Hematopoietic multipotent progenitor cell treated with erythropoietin and hydrocortisone succinate and interleukin-3 and kit ligand, for 15 days (in vitro differentiated cells): ENCODE results near the gene PRADC1.

Experiments used
- DNase-seq: peaks from one replicate; pipeline ENCODE4 v3.0.0-alpha.2; 2015; ENCODE audit warnings: low spot score

Gene PRADC1

DNA sequence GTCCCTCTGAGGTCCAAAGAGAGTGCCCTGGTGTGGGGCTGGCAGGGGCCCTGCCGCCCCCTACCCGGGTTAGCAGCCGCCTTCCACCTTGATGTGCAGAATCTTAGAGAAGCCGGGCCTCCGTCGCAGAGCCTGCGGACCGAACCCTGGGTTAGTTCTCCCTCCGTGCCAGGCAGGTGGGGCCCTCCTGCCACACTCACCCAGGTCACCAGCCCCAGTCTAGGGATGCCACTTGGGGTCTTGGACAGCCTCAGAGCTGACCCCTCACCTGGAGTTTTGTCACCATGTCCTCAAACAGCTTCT, 25.8 kb upstream of the PRADC1 start:
- no peak for DNase-seq

DNA sequence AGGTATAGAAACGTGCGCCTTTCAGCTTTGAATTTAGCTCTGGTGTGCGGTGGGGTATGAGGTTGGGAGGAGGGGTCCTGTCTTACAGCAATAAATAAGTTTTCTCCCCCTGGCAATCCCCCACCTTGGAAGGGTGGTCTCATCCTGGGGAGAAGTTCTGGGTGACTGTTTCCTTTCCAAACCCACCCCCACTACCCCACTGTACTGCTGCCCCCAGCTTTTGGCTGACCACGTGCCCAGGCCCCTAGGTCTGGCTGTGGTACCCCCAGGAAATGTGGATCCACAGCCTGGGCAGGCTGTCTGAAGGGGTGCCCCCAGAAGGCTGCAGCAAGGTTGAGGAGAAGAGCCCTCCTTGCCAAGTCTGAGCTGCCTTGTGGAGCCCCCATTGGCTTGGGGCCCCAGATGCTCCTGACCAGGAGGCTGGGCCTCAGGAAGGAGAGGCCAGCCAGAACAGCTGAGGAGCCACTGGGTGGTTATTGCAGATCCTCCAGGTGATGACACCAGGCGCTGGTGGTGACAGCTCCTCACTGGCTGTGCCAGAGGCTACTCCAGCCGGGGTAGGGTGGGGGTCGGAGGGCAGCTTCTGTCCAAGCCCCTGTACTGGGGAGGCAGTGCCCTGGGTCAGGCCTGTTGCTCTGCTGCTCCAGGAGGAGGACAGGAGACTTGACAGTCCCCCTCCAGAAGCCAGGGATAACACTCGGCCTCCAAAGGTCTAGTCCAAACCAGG, 25.3 kb upstream of the PRADC1 start:
- no peak for DNase-seq

DNA sequence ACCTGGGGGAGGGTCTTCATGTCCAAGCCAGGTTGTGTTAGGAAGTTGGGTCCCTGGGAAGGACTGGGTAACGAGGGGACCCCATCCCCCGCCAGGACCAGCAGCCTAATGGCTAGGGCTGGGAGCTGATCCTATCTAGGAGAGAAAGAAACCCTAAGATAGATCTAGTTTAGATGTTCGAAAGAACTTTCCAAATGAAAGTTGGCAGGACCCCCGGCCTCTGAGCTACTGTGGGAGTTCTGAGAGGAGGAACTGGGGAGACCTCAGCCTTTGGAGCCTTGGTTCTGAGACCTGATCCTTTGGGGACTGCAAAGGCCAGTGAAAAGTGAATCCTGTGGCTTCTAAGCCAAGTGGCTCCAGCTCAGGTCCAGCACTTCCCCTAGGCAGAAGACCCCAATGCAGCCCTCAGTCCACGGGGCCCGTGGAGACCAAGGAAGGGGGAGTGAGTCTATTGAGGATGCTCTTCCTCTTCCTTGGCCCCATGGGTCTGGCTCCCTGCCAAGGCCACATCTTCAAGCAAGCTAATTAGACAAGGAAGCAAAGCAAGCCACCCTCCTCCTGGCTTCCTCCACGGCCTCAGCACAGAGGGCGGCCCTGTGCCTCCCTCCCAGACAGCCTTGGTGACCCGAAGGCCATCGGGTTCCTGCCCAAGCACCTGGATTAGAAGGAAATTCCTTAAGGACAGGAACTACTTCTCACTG, 24.5 kb upstream of the PRADC1 start:
- DNase-seq = no peak

DNA sequence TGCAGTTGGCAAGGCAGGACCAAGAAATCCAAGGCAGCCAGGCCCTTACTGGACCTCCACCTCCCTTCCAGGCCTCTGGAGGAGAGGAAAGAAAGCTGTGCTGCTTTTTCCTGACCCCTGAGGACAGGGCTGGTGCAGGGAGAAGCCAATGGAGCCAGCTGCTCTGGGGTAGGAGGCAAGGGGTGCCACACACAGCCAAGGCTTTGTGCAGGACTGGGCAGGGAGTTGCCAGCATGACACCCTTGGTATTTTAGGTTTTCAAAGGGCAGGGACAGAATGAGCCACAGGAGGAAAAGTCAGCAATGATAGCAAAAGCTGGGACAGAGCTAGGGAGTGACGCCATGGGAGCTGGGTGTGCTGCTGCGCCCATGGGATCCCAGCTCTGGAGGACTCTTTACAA, 24.0 kb upstream of the PRADC1 start:
- DNase-seq = no peak

DNA sequence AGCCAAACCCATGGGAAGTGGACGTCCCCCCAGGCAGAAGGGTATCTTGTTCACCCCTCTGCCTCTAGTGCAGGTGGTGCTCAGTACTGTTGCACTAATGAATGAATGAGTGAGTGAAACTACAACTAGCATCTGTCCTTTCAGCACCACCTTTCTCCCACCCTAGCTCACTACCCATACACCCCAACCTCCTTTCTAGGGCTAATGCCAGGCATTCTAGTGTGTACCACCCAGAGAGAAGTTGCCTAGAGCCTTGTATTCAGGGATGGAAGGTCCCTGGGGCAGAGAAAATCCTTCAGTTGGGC, 23.5 kb upstream of the PRADC1 start:
- DNase-seq = no peak

DNA sequence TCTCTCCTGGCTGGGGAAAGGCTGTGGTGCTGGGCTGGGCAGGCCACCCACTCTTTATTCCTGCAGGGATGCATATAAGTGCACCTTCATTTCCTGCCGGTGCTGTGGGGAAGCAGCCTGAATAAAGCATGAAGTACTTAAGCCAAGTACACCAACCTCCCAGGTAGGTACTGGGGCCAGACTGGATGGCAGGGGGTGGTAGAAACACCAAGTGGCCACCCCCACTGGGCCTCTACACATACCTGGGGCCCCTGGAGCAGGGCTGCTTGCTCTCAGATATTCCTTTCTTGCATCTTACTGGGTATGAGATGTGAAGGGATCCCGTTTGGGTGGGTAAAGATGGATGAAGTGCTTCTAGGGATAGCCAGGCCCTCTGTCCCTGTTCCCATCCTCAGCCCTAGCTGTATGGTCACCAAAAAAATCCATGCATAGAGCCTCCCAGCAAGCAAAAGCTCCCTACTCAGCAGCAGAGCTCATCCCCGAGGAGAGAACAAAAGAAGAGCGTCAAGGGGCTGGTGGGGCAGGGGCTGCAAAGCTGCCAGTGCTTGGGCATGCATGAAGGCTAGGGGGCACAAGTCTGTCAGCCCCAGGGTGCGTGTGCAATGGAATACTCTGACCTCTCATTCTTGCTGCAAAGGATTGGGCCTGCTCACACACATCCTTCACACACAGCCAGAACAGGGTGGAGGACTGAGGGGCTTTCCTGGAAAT, 23.0 kb upstream of the PRADC1 start:
- no peak for DNase-seq

DNA sequence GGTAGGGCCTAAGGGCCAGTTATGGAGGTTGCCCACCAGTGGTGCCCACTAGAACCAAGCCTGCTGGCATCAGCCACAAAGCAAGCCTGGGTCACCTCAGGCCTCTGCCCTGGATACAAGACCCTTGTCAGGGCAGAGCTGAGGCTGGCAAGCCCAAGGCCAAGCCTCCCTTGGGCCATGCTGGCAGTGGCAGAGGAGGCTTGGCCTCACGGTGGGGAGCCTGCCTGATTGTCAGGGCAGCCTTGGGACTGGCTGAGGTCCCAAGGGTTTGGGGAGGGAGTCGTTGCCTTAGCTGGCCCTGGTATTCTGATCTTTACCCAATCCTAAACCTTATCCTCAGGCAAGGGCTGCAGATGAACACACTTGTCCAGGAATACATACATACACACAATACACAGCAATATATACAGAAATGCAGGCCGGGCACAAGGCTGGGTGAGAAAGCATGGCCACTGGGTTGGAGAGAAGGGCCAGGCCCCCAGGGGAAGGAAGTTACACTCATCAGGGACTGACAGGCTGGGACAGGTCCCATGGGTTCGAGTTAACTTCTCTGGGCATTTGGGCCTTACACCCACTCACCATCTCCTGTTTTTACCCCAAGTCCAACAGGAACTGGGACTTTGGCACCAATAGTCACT, 22.1 kb upstream of the PRADC1 start:
- no peak for DNase-seq

DNA sequence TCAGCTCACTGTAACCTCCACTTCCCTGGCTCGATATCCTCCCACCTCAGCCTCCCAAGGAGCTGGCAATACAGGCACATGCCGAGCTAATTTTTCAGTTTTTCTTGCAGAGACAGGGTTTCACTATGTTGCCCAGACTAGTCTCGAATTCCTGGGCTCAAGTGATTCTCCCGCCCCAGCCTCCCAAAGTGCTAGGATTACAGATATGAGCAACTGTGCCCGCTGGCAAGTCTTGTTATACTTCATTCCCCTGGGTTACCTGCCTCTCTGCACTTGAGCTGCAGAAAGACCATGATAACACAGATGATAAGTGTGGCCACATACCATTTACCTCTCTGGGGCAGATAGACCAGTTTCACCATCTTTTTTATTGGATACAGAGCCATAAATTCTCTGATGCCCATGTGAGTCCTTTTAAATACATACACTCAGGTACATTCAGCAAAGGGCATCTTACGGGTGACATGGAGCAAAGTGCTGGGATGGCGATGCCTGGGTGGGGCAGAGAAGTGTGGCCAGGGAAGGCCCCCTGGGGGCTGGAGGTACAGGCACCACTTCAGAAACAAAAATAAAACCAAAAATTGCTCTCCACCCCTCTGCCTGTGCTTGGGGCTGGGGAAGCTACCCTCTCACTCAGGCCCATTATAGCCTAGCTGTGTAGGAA, 21.4 kb upstream of the PRADC1 start:
- no peak for DNase-seq

DNA sequence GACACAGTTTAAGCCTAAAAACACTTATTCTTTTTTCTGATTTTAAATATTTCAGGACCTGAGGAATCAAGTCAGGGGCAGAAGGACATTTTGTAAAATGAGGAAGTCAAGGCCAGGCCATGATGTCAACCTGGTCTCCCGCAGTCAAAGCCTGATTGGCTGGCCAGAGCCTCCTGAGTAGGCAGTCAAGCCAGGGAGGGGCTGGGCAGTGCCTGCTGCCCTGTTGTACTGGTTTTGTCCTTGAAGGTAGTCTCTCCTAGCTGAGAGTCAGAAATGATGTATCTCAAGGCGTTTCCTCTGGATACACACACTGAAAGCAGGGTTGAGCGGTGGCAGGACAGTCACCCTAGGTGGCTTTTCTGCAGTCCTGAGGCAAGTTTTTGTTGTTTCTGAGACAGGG, 20.9 kb upstream of the PRADC1 start:
- DNase-seq = no peak

DNA sequence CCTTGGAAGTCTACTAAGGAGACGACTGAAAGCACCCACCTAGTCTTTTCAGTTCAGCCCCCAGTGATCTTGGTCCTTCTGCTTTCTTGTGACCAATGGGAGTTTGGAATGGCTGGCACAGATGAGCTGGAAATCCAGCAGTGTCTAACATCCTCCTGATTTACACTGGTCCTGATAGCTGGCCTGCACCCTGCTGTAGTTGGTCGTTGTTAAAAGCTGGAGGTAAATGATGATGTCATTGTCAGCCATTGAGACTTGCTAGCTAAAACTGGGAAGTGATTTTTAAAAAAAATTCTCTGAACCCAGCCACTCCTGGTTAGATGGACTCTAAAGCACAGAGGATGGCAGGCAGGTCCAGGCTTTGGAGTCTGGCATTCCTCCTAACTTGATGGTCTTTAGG, 20.4 kb upstream of the PRADC1 start:
- DNase-seq = no peak

DNA sequence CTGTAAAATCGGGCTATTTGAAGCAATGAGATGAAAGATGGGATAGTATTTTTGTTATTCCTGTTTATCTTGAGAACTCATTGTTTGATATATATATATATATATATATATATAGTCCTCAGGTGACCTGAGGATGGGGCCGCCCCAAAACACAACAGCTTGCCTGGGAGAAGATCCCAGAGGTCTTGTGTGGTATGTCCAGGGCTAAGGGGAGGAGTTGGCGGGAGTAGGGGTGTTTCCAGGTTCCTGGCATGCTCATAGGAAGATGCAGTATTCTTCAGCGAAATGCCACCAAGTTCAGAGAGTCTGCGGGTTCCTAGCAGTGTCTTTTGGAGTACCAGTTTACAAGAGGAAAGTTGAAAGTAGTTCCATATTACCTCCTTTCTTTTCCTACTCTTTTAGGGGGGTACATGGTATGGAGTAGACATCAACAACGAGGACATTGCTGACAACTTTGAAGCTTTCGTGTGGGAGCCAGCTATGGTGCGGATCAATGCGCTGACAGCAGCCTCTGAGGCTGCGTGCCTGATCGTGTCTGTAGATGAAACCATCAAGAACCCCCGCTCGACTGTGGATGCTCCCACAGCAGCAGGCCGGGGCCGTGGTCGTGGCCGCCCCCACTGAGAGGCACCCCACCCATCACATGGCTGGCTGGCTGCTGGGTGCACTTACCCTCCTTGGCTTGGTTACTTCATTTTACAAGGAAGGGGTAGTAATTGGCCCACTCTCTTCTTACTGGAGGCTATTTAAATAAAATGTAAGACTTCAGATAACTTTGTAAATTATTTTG, 19.4 kb upstream of the PRADC1 start:
- no peak for DNase-seq

DNA sequence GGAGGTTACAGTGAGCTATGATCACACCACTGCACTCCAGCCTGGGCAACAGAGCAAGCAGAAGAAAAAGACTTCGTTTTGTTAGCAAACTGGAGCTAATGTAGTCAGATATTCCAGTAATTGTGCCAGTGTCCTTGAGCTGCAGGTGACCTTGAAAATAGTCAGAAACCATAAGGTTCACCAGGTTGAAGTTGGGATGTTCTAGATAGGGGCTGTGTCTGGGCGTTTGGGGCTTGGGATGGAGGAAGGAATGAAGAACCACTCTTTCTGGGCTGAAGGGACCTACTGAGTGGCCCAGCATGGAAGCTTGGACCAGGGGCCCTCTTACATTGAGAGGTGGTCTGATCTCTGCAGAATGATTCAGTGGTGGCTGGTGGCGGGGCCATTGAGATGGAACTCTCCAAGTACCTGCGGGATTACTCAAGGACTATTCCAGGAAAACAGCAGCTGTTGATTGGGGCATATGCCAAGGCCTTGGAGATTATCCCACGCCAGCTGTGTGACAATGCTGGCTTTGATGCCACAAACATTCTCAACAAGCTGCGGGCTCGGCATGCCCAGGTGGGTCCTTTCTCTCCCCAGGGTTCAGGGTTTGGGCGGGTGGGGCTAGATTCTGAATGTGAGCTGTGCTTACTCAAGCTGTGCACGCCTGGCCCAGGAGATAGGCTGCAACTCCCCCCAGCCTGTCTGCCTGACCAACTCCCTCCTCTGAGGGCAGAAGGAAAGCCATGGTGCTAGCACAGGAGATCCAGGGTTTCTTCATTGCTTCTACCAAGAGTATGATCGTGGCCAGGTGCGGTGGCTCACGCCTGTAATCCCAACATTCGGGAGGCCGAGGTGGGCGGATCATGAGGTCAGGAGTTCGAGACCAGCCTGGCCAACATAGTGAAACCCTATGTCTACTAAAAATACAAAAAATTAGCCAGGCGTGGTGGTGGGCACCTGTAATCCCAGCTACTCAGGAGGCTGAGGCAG, 18.1 kb upstream of the PRADC1 start:
- DNase-seq = no peak

DNA sequence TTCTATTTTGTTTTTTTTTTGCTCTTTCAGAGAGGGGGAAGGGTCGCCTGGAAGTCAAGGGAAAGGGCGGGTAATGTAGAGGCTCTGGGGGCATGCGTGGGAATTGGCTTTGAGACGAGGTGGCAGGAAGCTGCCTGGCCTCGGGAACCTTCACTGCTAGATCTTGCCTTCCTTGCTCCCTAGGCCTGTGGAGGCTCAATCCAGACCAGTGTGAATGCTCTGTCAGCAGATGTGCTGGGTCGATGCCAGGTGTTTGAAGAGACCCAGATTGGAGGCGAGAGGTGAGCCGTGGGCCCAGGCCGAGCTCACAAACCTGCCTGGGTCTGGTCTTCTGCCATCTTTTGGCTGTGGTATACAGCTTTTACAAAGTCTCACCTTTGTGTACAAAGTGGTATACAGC, 16.6 kb upstream of the PRADC1 start:
- DNase-seq = no peak

DNA sequence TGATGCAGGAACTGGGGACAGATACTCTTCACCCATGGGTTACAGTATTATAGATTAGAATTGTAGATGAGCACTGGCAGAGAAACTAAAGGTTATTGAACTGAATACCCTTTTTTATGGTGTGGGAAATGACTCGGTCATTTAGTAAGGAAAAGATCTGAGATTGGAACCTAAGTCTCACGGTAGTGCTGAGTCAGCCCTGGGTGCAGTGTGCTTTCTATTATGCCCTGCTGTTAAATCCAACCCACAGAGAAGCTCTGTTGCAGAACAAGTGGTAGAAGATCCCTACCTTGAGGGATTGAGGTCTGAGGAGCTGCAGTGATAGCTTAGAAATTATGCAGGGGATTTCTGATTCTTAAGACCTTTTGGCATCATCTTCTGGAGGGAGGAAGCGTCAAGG, 13.8 kb upstream of the PRADC1 start:
- no peak for DNase-seq

DNA sequence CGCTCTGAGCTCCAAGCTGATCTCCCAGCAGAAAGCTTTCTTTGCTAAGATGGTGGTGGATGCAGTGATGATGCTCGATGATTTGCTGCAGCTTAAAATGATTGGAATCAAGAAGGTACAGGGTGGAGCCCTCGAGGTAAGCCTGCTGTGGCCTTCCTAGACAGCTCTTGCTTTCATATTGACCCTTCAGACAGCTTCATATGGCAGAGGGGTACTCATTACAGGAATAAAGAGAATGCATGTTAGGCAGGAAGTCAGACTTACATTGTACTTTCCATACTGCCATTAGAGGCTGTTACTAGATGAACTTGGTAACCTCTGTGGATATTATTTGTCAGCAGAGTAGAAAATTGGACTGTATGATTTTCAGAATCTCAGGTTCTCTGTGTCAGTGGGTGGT, 11.5 kb upstream of the PRADC1 start:
- no peak for DNase-seq

DNA sequence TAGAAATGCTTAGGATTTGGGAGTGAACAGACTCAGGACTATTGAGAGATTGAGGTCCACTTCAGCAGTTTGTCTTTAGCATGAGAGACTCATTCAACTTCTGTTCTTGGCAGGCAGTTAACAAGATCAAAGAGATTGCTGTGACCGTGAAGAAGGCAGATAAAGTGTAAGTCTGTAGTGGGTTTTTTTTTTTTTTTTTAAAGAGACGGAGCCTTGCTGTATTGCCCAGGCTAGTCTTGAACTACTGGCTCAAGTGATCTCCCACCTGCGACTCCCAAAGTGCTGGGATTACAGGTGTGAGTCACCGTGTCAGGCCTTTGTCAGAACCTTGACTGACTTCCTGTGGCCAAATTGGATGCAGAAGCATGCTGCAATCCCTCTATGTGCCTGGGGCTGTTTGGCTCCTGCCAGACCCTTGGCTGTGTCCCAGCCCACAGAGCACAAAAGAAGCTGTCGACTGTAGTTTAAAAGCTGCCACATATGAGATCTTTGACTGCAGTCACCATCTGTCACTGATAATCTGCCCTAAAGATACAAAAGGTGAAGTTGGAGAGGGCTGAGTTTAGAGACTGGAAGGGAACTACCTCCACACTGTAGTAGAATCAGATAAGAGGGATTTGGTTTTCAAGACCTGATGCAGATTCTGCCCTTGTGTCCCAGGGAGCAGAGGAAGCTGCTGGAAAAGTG, 11.0 kb upstream of the PRADC1 start:
- DNase-seq = no peak

DNA sequence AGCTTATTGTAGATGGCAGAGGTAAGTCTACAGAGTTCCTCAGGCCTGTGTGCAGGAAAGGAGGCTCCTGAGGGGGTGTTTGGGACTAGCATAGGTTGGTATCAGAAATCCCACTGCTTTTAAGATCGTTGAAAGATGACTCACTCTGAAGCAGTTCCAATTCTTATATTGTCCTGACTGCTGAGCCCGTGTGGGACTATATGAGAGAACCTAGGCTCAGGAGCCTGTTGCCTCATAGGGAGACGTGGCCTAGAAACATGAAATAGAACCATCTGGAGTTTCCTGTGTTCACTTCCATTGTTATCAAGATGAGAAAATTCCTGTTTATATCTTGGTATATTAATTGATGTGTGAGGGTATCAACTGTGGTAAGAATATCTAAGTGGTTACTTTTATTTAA, 6.7 kb upstream of the PRADC1 start:
- no peak for DNase-seq

DNA sequence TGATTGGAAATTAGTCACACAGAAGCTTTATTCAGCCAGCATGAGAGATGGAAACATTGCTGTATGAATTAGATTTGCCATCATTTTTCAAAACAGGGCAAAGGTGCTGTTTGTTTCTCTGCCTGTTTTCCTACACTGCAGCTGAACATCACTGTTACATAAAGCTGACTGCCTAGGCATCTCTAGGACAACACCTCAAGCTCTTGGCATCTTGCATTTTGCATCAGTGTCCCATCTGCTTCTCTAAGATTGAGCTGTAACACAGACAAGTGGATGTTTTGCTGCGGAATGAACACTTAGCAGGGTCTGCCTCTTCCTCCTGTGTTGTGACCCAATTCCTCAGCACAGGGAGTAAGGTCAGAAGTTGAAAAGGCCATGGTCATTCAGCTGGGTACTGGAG, 5.9 kb upstream of the PRADC1 start:
- DNase-seq = no peak

DNA sequence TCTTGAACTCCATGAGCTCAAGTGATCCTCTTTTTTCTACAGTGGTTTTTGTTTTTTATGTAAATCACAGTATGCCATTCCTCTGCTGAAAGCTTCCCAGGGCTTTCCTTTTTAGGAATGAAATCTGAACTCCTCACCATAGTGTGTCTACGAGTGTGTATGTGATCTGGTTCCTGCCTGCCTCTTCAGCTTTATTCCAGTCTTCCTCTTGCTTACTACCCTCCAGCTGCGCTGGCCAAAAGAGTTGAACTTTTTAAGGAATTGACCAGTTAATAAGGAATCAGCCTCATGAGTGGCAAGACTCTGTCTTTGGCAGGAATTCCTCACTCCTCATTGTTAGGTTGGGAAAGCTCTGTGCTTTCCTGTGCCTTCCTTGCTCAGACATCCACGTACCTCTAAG, 5.1 kb upstream of the PRADC1 start:
- DNase-seq = no peak

DNA sequence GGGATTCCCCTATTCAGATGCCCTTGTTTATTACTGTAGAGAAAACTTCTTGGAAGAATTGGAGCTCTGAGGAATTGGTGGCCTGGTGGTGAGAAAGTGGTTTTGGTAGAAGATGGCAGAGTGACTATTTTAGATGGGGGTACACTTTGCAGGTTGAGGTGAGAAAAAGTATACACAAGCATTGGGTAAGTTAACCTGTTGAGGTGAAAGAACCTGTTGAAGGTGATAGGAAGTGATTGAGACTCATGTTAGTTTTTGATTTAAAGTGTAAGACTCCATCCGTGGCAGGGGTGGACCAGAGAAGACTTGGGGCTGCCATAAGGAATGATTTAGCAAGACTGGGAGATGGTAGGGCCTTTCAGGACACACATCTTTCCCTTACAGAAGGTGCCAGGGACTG, 4.1 kb upstream of the PRADC1 start:
- no peak for DNase-seq
